Measurements from ENCODE around the gene ANKRD9. TPM values are rescaled to one million over a fixed set of nuclear protein-coding genes. Genes with fewer than 3 reads are reported as not detected.

ANKRD9 gene
- total RNA-seq, 1 donor from 2014 or later = 34.6 TPM

GRCh38 chr14:102517392-102518062, 8.0 kb upstream of the ANKRD9 start:
- H3K4me1 ChIP-seq = peaks cover 12% of the 10 kb centered on the region
- peak overlapping the region; percentile 58 to 75 for H3K4me3 ChIP-seq
- H3K27ac ChIP-seq = peak overlapping the region; percentile 77
- no peaks in the 10 kb centered on the region for H3K9me3 ChIP-seq
- no peak for DNase-seq (ENCODE audit: extremely low spot score in 2 of 2)
- no peaks in the 10 kb centered on the region for H3K27me3 ChIP-seq
- TF ChIP-seq POLR2A (IDR thresholded peaks at IDR 0.05) = no peak
- no peak for TF ChIP-seq POLR2AphosphoS5 (IDR thresholded peaks at IDR 0.05; ENCODE audit: insufficient read depth in 1 of 2, low read depth in 1 of 2)
- no peak for TF ChIP-seq CTCF (IDR thresholded peaks at IDR 0.05)
- H3K36me3 ChIP-seq = no peaks in the 10 kb centered on the region
- intact Hi-C loops (cut with DNase I) = loop anchor here (2.0 kb wide), 1 partner anchor 79 kb away; no protein-coding TSS in a partner anchor

GRCh38 chr14:102516531-102517391, 7.2 kb upstream of the ANKRD9 start:
- Histone ChIP-seq H3K9me3 (no peaks in the 10 kb centered on the region), H3K4me1 (peaks cover 12% of the 10 kb centered on the region), H3K4me3 (peak overlapping the region; percentile 58 to 75), H3K27ac (peak overlapping the region; percentile 77), H3K36me3 (no peaks in the 10 kb centered on the region), H3K27me3 (no peaks in the 10 kb centered on the region)
- intact Hi-C loops (cut with DNase I) = loop anchor here (2.0 kb wide), 1 partner anchor 78 kb away; no protein-coding TSS in a partner anchor
- DNase-seq (ENCODE audit: extremely low spot score in 2 of 2) = no peak
- TF ChIP-seq POLR2AphosphoS5 (IDR thresholded peaks at IDR 0.05; ENCODE audit: insufficient read depth in 1 of 2, low read depth in 1 of 2) (no peak), CTCF (IDR thresholded peaks at IDR 0.05) (peak; percentile 61 to 92 (median 87))

GRCh38 chr14:102514987-102515733, 5.6 kb upstream of the ANKRD9 start:
- H3K9me3 ChIP-seq = no peaks in the 10 kb centered on the region
- H3K27me3 ChIP-seq = no peaks in the 10 kb centered on the region
- peaks cover 26% of the 10 kb centered on the region for H3K4me1 ChIP-seq
- no peaks in the 10 kb centered on the region for H3K36me3 ChIP-seq
- intact Hi-C loops (cut with DNase I) = no loop called here
- no peak overlapping the region for H3K27ac ChIP-seq
- no peak for DNase-seq (ENCODE audit: extremely low spot score in 2 of 2)
- TF ChIP-seq POLR2A (IDR thresholded peaks at IDR 0.05) (no peak), CTCF (IDR thresholded peaks at IDR 0.05) (no peak)
- H3K4me3 ChIP-seq = no peak overlapping the region

GRCh38 chr14:102513899-102514772, 4.6 kb upstream of the ANKRD9 start:
- intact Hi-C loops (cut with DNase I) = no loop called here
- peaks cover 28% of the 10 kb centered on the region for H3K4me1 ChIP-seq

More at GRCh38 chr14:102513899-102514772, 4.6 kb upstream of the ANKRD9 start:
- no peak overlapping the region for H3K4me3 ChIP-seq
- no peaks in the 10 kb centered on the region for H3K9me3 ChIP-seq
- H3K27ac ChIP-seq = no peak overlapping the region
- no peaks in the 10 kb centered on the region for H3K27me3 ChIP-seq
- H3K36me3 ChIP-seq = no peaks in the 10 kb centered on the region
- TF ChIP-seq CTCF (IDR thresholded peaks at IDR 0.05) (no peak), POLR2A (IDR thresholded peaks at IDR 0.05) (no peak), POLR2AphosphoS5 (IDR thresholded peaks at IDR 0.05; ENCODE audit: insufficient read depth in 1 of 2, low read depth in 1 of 2) (no peak)
- DNase-seq (ENCODE audit: extremely low spot score in 2 of 2) = no peak
